HG03097 (cell line): Measurements from ENCODE around the gene HJURP.

Experiments
- ATAC-seq: cut with Tn5 transposase; IDR thresholded peaks from one replicate; pipeline ENCODE4 v1.9.1; 2021; ENCODE audit not compliant: unreplicated experiment, low FRiP score

Gene HJURP

DNA sequence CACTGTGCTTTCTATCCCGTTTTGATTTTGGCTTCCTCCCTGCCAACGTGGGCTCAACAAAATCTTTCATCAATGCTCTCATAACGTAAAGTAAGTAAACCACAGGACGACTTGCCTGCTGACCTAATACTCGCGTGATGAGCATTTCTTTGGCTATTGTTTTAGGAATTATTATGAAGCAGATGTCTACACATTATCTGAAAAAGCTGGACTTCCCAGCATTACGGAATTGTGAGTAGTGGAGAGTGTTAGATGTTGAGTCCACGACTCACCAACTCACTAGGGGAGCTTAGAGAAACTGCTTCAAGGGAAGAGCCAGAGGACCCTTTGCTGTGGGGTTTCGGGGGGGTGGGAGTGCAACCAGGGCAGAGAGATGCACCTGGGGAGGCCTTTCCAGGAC is 21.9 kb downstream of the HJURP start:
- ATAC-seq: no peak

DNA sequence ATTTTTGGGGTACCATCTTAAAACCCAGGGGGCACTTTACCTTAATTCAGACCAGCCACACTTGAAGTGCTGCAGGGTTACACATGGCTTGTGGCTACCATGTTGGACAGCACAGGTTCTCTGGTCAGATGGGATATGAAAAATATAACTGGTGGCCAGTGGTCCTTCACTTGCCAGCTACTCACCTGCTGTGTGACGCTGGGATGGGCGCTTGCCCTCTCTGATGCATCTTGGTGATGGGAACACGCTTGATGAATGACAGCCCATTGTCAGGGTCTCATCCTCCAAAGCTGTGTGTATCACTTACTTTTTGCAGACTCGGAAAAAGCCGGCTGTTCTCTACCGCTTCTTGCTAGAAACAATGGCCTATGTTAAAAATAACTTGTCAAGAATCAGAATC is 22.5 kb downstream of the HJURP start:
- ATAC-seq: no peak

DNA sequence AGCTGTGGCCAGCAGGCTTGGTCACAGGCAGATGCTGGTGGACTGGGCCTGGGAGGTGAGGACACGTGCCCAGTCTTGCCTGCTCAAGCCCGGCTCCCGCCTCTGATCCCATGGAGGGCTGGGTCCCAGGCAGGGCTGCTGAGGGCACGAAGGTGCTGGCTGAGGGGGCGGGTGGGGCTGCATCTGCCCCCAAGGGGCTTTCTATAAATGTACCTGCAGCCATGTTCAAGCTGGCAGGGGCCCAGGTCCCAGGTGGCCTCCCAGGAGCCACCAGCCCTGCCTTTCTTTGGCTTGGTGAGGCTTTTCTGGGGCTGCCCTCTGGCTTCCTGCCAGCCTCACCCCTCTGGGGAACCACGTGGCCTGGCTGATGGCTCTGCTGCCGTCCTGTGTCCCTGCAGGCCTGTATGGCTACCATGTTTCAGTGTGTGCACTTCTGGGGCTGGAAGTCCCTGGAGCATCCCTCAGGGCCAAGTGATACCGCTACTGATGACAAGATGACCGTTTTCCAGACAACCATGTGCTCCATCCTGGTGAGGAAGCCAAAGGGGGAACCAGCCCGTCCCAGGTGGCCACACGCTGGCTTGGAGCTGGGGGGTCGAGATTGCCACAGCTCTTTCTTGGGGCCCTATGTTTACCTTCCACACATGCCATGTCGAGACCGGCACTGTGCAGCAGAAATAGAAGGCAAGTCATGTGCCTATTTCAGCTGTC is 23.2 kb downstream of the HJURP start:
- no peak for ATAC-seq

DNA sequence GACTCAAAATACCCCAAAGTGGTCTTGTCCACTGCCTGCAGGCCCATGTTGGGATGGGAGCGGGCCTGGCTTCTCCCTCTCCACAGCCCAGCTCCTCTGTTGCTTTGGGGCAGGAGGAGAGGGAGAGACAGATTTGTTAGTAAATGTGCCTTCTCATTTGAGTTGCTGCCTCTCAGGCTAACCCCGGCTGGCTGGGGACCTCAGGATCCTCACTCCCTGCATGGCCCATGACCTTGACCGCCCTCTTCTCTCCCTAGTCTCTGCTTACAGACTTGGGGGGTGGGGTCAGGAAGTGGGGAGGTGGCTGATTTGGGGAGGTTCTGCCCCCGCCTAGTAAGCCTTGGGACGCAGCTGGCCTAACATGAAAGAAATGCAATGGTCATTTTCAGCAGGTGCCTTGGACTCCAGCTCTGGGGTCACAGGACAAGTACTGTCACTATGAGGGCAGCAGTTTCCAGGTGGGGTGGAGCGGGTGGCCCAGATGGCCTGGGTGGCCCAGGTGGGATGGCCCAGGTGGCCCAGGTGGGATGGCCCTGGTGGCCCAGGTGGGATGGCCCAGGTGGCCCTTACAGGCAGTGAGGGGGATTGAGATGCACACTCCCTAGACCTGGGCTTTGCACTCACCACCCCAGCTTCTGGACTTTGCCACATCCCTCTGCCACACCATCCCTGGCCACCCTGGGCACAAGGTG is 24.1 kb downstream of the HJURP start:
- no peak for ATAC-seq

DNA sequence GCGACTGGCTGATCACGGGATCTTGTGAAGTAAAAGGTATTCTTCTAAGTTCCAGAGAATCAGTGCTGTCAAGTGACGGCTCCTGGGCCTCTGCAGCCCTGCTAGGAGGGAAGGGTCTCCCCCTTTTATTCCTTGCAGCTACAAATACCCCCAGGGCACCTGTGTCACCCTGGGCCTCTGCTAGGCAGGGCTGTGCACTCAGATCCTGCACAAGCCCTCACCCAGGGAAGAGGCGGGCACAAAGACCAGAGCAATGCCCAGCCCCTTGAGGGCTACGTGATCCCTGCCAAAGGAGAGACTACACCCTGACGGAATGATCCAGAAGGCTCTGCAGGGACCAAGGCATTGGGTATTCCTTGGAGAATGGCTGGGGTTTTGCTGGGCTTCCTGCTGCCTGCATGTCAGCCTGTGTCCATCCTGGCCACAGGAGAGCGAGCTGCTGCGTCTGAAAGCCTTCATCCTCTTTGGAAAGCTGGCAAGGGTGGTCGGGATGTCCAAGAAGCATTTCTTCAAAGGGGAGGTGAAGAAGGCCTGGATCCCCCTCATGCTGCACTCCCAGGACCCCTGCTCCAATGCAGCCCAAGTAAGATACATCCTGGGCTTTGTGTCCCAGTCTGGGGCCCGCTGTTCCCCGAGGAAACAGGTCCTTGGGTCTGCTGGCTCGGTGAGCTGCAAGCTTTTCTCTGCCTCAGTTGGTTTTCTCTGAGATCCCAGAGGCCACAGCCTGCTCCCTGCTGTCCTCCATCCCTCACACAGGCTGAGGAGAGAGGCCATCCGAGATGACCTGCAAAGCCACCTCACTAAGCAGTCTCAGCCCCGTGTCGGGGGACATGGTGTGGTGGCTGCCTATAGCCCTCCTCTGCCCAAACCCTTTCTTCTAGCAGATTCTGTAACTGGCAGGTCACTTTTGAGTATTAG is 24.9 kb downstream of the HJURP start:
- no peak for ATAC-seq

DNA sequence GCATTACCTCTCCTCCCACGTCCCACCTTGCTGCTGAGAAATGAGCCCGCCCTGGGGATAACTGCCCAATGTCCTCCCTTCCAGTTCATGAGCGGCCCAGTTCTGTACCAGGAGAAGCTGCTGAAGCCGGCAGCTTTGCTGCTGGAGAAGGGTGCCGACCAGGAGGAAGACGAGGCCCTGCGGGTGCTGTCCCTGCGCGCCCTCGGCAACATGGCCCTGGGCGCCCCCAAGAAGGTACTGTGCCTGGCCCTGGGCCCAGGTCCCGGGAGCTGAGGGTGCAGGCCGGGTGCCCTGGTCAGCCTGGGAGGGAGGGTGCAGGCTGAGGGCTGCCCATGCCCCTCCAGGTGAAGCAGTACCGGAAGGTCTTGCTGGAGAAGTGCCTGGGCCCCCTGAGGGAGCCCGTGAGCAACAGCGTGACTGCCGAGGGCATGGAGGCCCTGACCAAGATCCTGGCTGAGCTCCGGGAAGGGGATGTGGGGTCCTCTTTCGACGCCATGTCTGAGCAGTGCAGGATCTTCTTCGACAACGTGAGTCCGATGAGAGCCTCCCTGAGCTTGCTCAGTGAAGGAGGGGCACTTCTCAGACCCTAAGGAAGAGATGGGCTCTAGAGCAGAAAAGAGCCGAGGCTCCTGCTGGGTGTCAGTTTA is 25.7 kb downstream of the HJURP start:
- no peak for ATAC-seq

DNA sequence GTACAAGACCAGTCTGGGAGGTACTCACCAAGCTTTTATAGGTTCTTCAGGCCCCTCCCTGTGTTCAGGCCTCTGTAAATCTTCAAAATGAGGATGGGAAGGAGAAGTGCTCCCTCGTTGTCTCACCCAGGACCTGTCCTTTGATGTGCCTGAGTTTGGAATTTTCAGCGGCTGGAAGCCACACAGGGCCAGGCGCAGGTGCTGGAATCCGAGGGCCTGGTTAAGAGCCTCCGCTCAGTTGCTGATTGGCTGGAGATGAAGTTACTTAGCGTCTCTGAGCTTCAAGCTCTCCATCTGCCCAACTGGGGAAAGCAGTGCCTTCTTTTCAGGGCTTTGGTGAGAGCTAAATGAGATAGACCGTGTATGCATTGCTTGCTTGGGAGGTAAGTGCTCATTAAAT is 30.0 kb downstream of the HJURP start:
- ATAC-seq: no peak

DNA sequence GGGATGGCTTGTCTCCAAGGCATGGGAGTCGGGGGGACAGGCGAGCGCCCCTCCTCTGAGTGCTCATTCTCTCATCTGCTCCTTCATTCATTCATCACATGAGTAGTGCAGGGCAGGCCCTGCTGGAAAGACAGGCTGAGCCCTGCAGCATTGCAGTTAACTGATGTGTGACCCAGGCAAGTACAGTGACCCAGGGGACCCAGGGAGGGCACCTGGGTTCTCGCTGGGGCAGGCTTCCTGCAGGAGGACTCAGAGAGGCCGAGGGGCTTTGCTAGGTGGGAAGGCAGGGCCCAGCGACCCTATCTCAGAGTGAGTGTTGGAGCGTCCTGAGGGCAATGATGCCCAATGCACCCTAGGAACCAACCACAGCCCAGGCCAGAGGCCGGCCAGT is 30.6 kb downstream of the HJURP start:
- ATAC-seq: no peak

DNA sequence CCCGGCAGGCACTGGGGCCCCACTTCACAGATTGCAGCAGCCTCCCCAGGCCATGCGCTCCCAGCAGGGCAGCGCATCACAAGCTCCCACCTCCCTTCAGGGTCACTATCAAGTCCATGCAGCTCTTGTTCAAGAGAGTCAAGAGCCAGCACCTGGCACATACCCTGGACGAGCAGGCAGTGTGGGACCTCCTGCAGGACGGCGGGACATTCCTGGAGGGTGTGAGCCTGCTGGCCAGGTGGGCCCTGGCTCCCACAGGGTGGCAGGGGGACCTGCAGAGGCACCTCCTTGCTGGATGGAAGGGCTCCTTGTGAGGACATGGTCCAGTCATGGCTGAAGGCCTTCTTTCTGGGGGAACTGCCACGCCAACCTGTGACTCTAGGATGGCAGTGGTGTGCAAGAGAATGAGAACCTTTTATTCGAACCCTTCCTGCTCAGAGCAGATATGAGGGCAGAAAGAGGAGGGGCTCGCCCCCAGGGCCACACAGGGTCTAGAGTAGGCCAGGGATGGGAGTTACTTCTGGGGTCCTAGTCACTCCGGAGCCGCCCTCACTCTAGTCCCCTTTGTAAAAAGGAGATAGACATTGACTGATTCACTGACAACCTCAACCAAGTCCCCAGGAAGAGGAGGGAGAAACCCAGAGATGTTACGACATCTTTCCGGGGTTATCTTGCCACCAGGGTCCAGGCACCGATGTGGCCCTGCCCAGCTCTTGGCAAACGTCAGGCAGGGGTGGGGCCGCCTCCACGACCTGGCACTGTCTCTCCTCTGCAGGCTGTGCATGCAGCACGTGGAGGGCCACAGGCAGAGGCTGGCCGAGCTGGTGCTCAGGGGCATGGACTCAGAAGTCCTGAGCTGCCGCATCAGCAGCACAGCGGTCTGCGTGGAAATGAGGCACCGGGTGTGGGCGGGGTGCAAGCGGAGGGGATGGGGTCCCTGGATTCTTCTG is 31.3 kb downstream of the HJURP start:
- no peak for ATAC-seq

DNA sequence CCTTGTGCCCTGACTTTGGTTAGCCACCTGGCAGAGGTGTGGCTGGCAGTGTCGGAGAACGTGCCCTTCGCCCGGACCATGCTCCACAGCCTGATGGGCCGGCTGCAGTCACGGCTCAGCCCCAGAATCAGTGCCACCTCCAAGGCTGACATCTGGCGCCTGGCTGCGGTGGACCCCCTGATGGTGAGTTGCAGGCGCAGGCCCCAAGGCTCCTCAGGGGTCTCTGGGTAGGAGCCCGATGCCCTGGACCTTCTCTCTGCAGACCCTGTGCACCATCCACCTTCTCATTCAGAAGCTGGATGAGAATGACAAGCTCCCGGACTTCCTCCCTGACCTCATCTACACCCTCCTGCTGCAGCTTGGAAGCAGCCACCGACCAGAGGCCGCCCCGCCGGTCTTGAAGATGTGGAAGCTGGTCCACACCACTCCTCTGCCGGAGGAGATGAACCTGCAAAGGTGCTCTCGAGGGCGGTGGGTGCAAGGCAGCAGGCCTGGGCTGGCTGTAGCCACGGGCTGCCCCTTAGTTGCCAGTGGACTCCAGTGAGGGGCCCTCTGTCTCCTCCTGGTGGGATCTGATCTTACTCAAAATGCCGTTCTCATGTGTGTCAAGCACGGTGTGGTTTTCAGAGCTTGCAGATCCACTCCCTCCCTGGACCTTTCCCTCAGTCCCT is 32.1 kb downstream of the HJURP start:
- ATAC-seq: no peak

DNA sequence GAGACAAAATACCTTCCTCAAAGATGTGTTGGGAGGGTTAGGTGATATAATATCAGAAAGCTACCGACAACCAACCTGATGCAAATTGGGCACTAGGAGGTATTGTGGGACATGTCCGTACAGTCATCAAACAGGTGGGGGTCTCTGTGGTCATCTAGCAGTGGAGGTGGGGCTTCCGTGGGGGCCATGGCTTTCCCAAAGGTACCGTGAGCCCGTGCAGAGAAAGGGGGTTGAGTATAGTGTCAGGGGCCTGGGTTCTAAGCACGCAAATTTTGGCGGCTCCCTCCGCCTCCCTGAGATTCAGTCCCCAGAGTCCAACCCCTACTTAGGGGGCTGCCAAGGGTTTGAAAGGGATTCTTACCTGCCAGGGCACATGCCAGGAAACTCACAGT is 32.6 kb downstream of the HJURP start:
- ATAC-seq: no peak

DNA sequence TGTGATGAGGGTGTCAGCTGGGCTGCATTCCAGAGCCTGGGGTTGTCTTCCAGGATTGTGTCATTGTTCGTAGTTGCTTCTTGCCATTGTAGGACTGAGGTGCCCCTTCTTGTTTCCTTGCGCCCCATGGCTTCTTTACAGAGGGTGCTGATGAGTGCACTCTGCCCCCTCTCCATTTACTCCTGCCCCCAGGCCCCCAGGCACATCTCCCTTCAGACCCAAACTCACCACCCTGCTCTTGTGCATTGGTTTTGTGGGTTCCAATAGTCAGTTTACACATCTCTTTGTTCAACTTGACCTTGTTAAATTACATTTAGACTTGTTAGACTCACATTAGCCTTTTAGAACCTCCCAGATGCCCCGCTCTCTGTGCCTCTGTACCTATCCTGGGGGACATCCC is 33.1 kb downstream of the HJURP start:
- no peak for ATAC-seq

DNA sequence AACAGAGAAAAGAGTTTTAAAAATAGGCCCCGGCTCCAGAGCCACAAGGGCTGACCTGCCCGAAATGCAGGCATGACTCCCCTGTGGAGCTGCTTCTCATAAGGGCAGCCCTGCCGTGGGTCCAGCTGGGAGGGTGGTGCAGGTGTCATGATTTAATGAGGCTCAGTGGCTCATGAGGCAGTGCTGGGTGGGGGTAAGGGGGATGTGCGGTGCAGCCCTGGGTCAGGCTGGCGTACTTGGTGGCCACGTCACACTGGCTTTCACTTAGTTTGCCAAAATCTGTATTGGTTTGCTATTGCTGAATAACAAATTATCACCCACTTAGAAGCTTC is 33.6 kb downstream of the HJURP start:
- no peak for ATAC-seq

DNA sequence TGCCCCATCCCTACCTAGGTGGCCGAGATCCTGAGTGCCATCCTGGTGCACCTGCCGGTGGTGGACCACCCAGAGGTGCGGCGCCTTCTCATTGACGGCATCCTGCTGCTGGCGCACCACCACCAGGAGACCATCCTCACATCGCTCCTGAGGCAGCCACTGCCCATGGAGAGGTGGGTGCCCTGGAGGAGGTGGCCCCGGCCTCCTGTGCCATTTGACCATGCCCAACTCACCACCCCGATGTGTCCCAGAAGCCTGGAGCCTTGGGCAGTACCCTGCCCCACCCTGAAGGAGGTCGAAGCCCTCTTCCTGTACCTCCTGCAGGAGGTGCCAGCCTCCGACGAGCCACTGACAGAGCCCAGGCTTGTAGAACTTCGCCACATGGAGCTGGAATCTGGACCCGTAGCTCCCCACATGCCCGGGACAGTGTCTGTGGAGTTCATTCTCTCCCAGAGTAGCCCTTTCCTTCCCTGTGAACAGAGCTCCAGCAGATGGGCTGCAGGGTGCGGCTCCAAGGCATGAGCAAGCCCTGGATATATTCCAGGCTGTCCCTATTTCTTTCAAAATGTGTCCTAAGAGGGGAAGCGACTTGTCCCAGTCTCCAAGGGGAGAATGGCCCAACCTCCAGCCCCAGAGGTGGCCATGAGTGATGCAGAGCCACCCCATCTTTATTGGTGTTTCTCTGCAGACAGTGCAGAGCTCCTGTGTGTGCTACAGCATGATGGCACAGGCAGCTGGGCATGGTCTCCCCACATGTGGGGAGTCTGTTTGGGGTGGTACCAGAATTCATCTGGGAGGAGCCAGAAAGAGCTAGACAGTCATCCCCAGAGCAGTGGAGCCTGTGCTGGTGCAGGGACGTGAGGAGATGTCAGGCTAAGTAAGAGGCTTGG is 34.2 kb downstream of the HJURP start:
- ATAC-seq: no peak

DNA sequence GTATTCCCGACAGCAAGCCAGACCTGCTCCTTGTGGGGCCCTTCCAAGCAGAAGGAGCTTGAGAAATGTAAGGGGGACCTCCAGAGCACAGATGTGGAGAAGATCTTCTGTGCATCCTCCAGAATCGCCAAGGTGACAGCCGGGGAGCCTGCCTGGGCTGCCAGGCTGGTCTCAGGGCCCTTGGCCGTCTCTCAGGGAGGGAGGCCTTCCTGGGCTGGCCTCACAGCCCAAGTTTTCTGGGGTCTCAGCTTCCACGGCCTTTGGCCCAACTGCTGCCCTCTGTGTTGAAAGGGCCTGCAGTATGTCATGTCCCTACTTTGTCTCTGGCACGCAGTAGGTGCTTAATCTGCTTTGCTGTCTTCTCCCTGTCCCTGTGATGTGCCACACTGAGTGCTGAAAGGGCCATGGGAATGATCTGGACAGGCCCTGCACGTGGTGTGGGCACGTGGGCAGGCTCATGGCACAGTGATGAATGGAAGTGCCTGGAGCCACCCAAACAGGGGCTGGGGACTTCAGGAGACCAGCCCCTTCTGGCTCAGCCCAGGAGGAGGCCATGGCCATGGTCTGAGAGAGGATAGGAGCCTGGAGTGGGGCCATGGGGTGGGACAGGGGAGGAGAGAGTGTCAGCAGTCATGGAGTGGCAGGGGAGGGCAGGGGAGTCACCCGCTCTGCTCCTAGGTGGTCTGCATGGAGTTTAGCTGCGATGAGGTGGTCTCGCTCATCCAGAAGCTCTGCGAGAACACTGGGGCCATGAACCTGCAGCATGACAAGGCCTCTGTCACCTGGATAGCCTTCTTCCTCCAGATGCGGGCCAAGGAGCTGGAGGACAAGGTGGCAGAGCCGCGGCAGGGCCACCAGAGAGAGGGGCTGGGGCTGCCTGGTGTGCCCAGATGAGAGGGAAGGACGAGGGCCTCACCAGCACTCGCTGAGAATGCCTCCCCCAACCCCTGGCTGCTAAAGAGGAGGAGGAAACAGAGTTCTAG is 35.4 kb downstream of the HJURP start:
- ATAC-seq: no peak

DNA sequence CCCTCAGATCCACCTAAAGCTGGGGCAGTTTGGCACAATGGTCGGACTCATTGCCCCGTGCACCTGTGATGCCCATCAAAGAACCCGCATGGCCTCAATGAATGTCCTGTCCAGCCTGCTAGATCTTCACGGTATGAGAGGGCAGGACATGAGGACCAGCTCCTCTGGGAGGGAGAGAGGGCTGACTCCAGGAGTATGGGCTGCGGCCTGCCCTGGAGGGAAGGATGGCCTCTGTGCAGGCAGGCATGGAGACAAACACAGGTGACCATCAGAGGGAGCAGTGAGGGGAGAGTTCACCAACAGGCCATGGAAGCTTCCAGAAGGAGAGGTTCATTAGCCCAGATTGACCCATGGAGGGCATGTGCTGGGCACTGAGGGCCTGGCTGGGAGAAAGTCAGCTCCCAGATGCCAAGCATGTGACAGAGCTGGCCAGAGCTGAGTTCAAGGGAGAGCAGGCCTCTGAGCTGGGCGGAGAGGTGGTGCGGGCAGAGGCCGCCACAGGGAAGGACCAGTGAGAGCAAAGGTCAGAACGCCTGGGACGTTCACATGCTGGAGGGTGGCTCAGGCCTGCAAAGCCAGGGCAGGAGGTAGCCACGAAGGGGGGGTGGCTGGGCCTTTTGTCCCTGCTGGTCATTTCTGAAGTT is 36.2 kb downstream of the HJURP start:
- ATAC-seq: no peak

DNA sequence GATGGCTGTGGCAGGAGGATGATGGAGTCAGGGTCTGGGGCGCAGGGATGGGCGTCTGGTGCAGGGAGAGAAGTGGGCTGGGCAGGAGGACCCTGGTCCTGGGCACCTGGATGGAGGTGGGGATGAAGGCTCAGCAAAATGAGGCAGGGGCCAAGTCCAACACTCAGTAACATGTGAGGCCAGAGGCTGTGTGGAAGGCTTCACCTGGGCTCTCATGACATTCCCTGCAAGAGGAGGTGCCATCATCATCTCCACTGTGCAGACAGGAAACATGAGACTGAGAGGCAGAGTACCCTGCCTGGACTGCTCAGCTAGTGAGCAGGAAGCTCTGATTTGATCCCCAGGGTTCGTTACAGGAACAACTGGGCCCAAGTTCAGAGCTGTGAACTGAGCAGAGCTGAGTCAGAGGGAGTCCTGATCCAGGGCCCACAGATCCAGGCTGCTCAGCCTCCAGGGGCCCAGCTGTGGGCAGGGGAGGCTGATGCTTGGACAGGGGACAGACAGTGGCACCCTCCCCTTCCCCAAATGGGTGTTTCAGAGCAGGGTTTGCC is 36.9 kb downstream of the HJURP start:
- ATAC-seq: no peak
